GM19438 (cell line): Measurements from ENCODE around the gene SPINK8.
"Not testable (repeated sequence)": the region's sequence is repeated elsewhere in the genome, so short reads cannot be mapped to it uniquely, and the experiment has no call there.

Experiments used
- ATAC-seq: cut with Tn5 transposase; IDR thresholded peaks from one replicate; pipeline ENCODE4 v1.9.1; 2021; ENCODE audit warnings: low read depth; ENCODE audit not compliant: unreplicated experiment

The SPINK8 gene

GRCh38 chr3:48333346-48334245 is at the start of gene SPINK8:
Gene SPINK8 (minus strand): TSS chr3:48333661. CDS start chr3:48328341, 5,320 bp downstream.
- ATAC-seq, result not testable (repeated sequence)

GRCh38 chr3:48372862-48373435 is 39.5 kb upstream of the SPINK8 start:
- no peak for ATAC-seq

- no peak for ATAC-seq
Observed at GRCh38 chr3:48372377-48372770, 38.9 kb upstream of the SPINK8 start.

- ATAC-seq, result no peak
Observed at GRCh38 chr3:48371651-48372376, 38.4 kb upstream of the SPINK8 start, which contains the start of gene FBXW12. Gene FBXW12 (plus strand): TSS chr3:48372219. CDS start chr3:48372768, 549 bp downstream.

- no peak for ATAC-seq
Observed at GRCh38 chr3:48370333-48370713, 36.9 kb upstream of the SPINK8 start.

- ATAC-seq, result no peak
Observed at GRCh38 chr3:48369693-48370332, 36.4 kb upstream of the SPINK8 start.

GRCh38 chr3:48367201-48367600 is 33.7 kb upstream of the SPINK8 start:
- ATAC-seq, result no peak

- ATAC-seq, result no peak
Observed at GRCh38 chr3:48364840-48365239, 31.4 kb upstream of the SPINK8 start.

GRCh38 chr3:48361928-48362327 is 28.5 kb upstream of the SPINK8 start:
- no peak for ATAC-seq

- ATAC-seq, result no peak
Observed at GRCh38 chr3:48356419-48356818, 23.0 kb upstream of the SPINK8 start.

GRCh38 chr3:48353987-48354386 is 20.5 kb upstream of the SPINK8 start:
- ATAC-seq, result no peak

- ATAC-seq, result no peak
Observed at GRCh38 chr3:48352546-48352945, 19.1 kb upstream of the SPINK8 start.

GRCh38 chr3:48347500-48347899 is 14.0 kb upstream of the SPINK8 start:
- ATAC-seq, result no peak

GRCh38 chr3:48345946-48346572 is 12.6 kb upstream of the SPINK8 start:
- no peak for ATAC-seq

GRCh38 chr3:48344867-48345507 is 11.5 kb upstream of the SPINK8 start:
- ATAC-seq, result no peak

- ATAC-seq, result no peak
Observed at GRCh38 chr3:48343432-48343831, 10.0 kb upstream of the SPINK8 start.

- no peak for ATAC-seq
Observed at GRCh38 chr3:48338635-48339034, 5.2 kb upstream of the SPINK8 start.

GRCh38 chr3:48337536-48337935 is 4.1 kb upstream of the SPINK8 start:
- ATAC-seq, result not testable (repeated sequence)

GRCh38 chr3:48335286-48335685 is 1.8 kb upstream of the SPINK8 start:
- ATAC-seq, result not testable (repeated sequence)

GRCh38 chr3:48334605-48335004 is 1.1 kb upstream of the SPINK8 start:
- ATAC-seq, result no peak
